Measurements from ENCODE around the gene CXCR3.
"Not testable (repeated sequence)": the region's sequence is repeated elsewhere in the genome, so short reads cannot be mapped to it uniquely, and the experiment has no call there.

CXCR3 gene

GRCh38 chrX:71618303-71618721 is at the start of gene CXCR3:
Gene CXCR3 (minus strand): TSS chrX:71618511. CDS start chrX:71618449, 62 bp downstream.
- Histone ChIP-seq H3K9me3 (ENCODE audit: control insufficient read depth, insufficient read depth, low read length) (peaks cover 3% of the 10 kb centered on the region), H3K9ac (ENCODE audit: low read depth, low read length) (no peak within 1 kb of the TSS), H3K27me3 (ENCODE audit: control insufficient read depth, insufficient read depth, low read length) (no peaks in the 10 kb centered on the region), H3K36me3 (ENCODE audit: control insufficient read depth, insufficient read depth, low read length) (no peaks in the 10 kb centered on the region), H3K4me1 (ENCODE audit: control insufficient read depth, insufficient read depth, low read length) (no peaks in the 10 kb centered on the region), H3K4me3 (ENCODE audit: low read depth, low read length) (no peak within 1 kb of the TSS)

DNA sequence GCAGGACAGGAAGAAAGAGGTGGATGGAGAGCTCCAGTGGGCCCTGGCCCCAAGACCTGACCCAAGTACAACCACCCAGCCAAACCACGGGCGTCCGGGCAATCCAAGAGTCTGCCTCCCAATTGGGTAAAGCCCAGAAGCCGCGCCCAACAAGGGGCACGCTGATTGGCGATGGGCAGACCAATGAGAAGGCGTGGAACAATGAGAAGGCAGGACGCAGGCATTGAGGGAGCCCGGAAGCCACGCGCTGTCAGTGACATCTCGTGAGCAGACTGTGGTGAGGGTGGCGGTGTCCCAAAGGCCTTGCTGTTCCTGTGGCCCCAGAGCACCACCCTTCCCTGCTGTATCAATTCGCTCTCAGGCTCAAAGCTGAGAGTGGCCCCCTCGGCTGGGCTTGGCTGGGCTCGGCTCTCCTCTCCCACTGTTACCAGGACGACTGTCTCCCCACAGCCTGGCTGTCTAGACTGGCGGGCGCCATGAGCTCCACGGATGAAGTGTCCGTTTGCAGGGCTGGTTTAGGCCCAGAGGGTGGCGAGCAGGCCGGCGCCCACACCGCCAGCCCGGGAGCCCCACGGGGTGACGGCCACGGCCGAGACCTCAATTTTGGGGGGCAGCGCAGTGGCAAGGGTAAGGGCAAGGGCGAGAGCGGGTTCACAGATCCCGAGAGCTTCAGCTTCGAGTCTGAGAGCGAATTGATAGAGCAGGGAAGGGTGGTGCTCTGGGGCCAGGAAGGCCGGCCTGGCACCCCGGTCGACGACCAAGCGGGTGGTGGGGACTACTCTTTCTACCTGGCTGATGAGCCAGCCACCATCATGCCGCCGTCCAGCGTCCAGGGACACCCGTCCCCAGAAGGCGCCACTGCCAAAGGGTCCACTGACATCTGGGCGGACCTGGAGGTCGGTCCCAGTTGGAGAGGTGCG is 49.3 kb upstream of the CXCR3 start, which contains the start of gene LOC101059915:
TSS of gene LOC101059915 (plus strand) at position 219 of the 920 bp plus-strand sequence.
- Histone ChIP-seq H3K9me3 (ENCODE audit: control insufficient read depth, insufficient read depth, low read length) (no peaks in the 10 kb centered on the region), H3K4me3 (ENCODE audit: low read depth, low read length) (no peak within 1 kb of the TSS), H3K4me1 (ENCODE audit: control insufficient read depth, insufficient read depth, low read length) (no peaks in the 10 kb centered on the region), H3K9ac (ENCODE audit: low read depth, low read length) (no peak within 1 kb of the TSS), H3K27me3 (ENCODE audit: control insufficient read depth, insufficient read depth, low read length) (no peaks in the 10 kb centered on the region), H3K36me3 (ENCODE audit: control insufficient read depth, insufficient read depth, low read length) (no peaks in the 10 kb centered on the region)

- Histone ChIP-seq H3K9me3 (ENCODE audit: control insufficient read depth, insufficient read depth, low read length) (no peaks in the 10 kb centered on the region), H3K4me1 (ENCODE audit: control insufficient read depth, insufficient read depth, low read length) (no peaks in the 10 kb centered on the region), H3K36me3 (ENCODE audit: control insufficient read depth, insufficient read depth, low read length) (no peaks in the 10 kb centered on the region), H3K9ac (ENCODE audit: low read depth, low read length) (no peak overlapping the region), H3K4me3 (ENCODE audit: low read depth, low read length) (no peak overlapping the region), H3K27me3 (ENCODE audit: control insufficient read depth, insufficient read depth, low read length) (no peaks in the 10 kb centered on the region)
These were observed 48.2 kb upstream of the CXCR3 start for GRCh38 chrX:71666240-71667223.

GRCh38 chrX:71665747-71666146 is 47.4 kb upstream of the CXCR3 start:
- Histone ChIP-seq H3K9me3 (ENCODE audit: control insufficient read depth, insufficient read depth, low read length) (no peaks in the 10 kb centered on the region), H3K27me3 (ENCODE audit: control insufficient read depth, insufficient read depth, low read length) (no peaks in the 10 kb centered on the region), H3K36me3 (ENCODE audit: control insufficient read depth, insufficient read depth, low read length) (no peaks in the 10 kb centered on the region)

GRCh38 chrX:71664889-71665491 is 46.7 kb upstream of the CXCR3 start:
- Histone ChIP-seq H3K9ac (ENCODE audit: low read depth, low read length) (no peak overlapping the region), H3K36me3 (ENCODE audit: control insufficient read depth, insufficient read depth, low read length) (no peaks in the 10 kb centered on the region), H3K27me3 (ENCODE audit: control insufficient read depth, insufficient read depth, low read length) (no peaks in the 10 kb centered on the region), H3K4me3 (ENCODE audit: low read depth, low read length) (no peak overlapping the region), H3K4me1 (ENCODE audit: control insufficient read depth, insufficient read depth, low read length) (no peaks in the 10 kb centered on the region), H3K9me3 (ENCODE audit: control insufficient read depth, insufficient read depth, low read length) (no peaks in the 10 kb centered on the region)

More at GRCh38 chrX:71665747-71666146, 47.4 kb upstream of the CXCR3 start:
- Histone ChIP-seq H3K4me3 (ENCODE audit: low read depth, low read length) (no peak overlapping the region), H3K4me1 (ENCODE audit: control insufficient read depth, insufficient read depth, low read length) (no peaks in the 10 kb centered on the region), H3K9ac (ENCODE audit: low read depth, low read length) (no peak overlapping the region)

- not testable (repeated sequence) for H3K9ac ChIP-seq (ENCODE audit: low read depth, low read length); H3K36me3 ChIP-seq (ENCODE audit: control insufficient read depth, insufficient read depth, low read length); H3K4me1 ChIP-seq (ENCODE audit: control insufficient read depth, insufficient read depth, low read length); H3K9me3 ChIP-seq (ENCODE audit: control insufficient read depth, insufficient read depth, low read length); H3K4me3 ChIP-seq (ENCODE audit: low read depth, low read length); H3K27me3 ChIP-seq (ENCODE audit: control insufficient read depth, insufficient read depth, low read length)
These were observed 45.9 kb upstream of the CXCR3 start for GRCh38 chrX:71664202-71664601.

DNA sequence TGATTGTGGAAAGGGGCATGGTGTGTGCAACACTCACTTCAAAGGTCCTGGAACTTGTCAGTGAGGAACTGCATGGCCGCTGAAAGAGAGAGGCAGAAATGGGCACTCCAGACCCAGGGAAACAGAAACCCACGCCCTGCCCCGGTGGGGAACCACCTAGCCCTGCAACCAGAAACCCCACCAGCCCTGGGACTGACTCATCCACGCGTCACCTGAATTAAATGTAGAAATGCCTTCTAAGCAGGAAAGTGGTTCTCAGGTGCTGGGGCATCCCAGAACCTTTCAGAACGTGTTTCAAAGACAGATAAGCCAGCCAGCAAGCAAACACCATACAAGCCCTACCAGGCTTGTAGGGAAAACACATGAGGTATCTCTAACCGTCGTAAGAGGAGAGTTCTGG is 44.9 kb upstream of the CXCR3 start:
- not testable (repeated sequence) for H3K4me1 ChIP-seq (ENCODE audit: control insufficient read depth, insufficient read depth, low read length); H3K9ac ChIP-seq (ENCODE audit: low read depth, low read length); H3K9me3 ChIP-seq (ENCODE audit: control insufficient read depth, insufficient read depth, low read length); H3K27me3 ChIP-seq (ENCODE audit: control insufficient read depth, insufficient read depth, low read length); H3K36me3 ChIP-seq (ENCODE audit: control insufficient read depth, insufficient read depth, low read length); H3K4me3 ChIP-seq (ENCODE audit: low read depth, low read length)

DNA sequence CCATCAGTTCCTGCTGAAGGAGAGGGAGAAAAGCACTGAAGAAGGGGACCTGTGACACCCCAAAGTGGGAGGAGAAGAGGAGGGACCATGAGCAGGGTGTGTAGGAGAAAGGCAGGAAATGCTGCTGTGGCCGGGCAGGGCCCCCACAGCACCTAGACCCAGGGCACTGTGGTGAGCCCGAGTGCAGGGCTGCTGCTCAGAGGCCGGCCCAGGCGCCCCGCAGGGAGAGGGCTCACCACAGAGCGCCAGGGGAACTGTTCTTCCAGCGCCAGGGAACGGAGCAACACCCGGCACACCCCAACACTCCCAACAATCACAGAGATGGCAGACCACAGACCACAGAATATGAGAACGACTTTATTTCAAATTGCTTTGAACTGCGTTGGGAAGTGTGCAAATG is 44.3 kb upstream of the CXCR3 start:
- not testable (repeated sequence) for H3K9ac ChIP-seq (ENCODE audit: low read depth, low read length); H3K9me3 ChIP-seq (ENCODE audit: control insufficient read depth, insufficient read depth, low read length); H3K36me3 ChIP-seq (ENCODE audit: control insufficient read depth, insufficient read depth, low read length); H3K4me1 ChIP-seq (ENCODE audit: control insufficient read depth, insufficient read depth, low read length); H3K27me3 ChIP-seq (ENCODE audit: control insufficient read depth, insufficient read depth, low read length); H3K4me3 ChIP-seq (ENCODE audit: low read depth, low read length)

- Histone ChIP-seq H3K27me3 (ENCODE audit: control insufficient read depth, insufficient read depth, low read length) (no peaks in the 10 kb centered on the region), H3K9me3 (ENCODE audit: control insufficient read depth, insufficient read depth, low read length) (no peaks in the 10 kb centered on the region), H3K4me1 (ENCODE audit: control insufficient read depth, insufficient read depth, low read length) (no peaks in the 10 kb centered on the region), H3K36me3 (ENCODE audit: control insufficient read depth, insufficient read depth, low read length) (no peaks in the 10 kb centered on the region), H3K4me3 (ENCODE audit: low read depth, low read length) (no peak overlapping the region), H3K9ac (ENCODE audit: low read depth, low read length) (no peak overlapping the region)
These were observed 43.6 kb upstream of the CXCR3 start for GRCh38 chrX:71661919-71662318.

DNA sequence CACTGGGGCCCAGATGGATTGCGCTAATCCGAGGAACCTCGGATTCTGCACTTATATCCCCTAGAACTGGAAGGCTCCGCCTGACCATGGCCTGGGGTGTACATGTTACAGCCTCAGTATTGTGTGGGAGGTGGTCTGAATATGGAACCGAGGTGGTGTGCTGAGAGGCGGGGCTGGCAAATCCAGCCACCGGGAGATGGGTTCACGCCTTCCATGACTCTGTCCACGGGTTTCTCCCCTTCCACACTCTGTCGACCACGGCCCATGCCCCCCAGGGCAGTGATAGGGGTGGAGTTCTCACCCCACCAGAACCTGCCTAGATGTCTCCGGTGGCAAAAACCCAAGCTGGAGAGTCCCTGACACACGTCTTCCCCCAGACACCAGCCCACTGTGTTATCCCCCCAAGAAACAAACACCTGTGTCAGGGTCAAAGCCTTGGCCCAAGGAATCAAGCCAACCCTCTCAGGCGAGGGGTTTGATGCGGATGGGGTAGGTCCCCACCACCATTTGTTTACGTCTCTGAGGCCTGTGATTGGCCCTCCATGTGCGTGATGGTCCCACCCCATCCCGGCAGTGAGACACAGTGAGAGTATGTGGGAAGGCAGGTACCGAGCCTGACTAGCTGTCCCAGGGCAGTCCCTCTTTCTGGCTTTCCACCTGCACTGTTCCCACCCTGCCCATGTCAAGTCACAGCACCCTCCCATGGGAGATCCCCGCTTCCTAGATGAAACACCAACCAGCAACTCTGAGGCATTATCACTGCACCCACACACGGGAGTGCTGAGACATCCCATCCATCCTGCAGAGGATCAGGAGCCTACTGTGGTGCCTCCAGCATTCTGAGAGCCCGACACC is 42.5 kb upstream of the CXCR3 start:
- Histone ChIP-seq H3K4me3 (ENCODE audit: low read depth, low read length) (no peak overlapping the region), H3K4me1 (ENCODE audit: control insufficient read depth, insufficient read depth, low read length) (no peaks in the 10 kb centered on the region), H3K9ac (ENCODE audit: low read depth, low read length) (no peak overlapping the region), H3K36me3 (ENCODE audit: control insufficient read depth, insufficient read depth, low read length) (no peaks in the 10 kb centered on the region), H3K27me3 (ENCODE audit: control insufficient read depth, insufficient read depth, low read length) (no peaks in the 10 kb centered on the region), H3K9me3 (ENCODE audit: control insufficient read depth, insufficient read depth, low read length) (no peaks in the 10 kb centered on the region)

DNA sequence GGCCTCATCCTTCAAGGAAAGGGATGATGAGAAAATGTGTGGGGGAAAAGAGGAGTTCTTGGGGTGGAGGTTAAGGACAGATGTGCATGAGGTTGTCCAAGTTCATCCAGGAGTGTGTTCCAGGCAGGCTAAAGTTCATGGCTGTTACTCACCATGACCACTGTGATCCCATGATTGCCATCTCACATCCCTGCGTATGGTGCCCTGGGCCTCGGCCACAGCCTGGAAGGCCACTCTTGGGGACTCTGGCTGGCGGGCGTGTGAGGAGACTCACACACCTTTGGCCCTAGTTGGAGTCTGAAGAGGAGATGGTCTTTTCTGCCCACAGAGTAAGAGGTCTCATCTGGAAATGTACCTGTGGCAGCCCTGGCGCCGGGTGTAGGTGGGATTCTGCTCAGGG is 41.6 kb upstream of the CXCR3 start:
- Histone ChIP-seq H3K36me3 (ENCODE audit: control insufficient read depth, insufficient read depth, low read length) (no peaks in the 10 kb centered on the region), H3K27me3 (ENCODE audit: control insufficient read depth, insufficient read depth, low read length) (no peaks in the 10 kb centered on the region), H3K4me3 (ENCODE audit: low read depth, low read length) (no peak overlapping the region), H3K9ac (ENCODE audit: low read depth, low read length) (no peak overlapping the region), H3K4me1 (ENCODE audit: control insufficient read depth, insufficient read depth, low read length) (no peaks in the 10 kb centered on the region), H3K9me3 (ENCODE audit: control insufficient read depth, insufficient read depth, low read length) (no peaks in the 10 kb centered on the region)
